Choroid plexus epithelial cell (primary cell): ENCODE data around the gene SLC30A4.
"Not testable (repeated sequence)": the region's sequence is repeated elsewhere in the genome, so short reads cannot be mapped to it uniquely, and the experiment has no call there.

Experiments used
- DNase-seq: peaks from one replicate; pipeline ENCODE4 v3.0.0-alpha.2; 2010; ENCODE audit warnings: low read depth
- H3K4me3 ChIP-seq: 2 replicates; pipeline ENCODE4 v1.5.1; 2011; ENCODE audit warnings: low read depth, mild to moderate bottlenecking, control low read depth, low read length, moderate library complexity
- CTCF ChIP-seq: conservative IDR thresholded peaks from 2 replicates; pipeline ENCODE4 v1.5.1; 2011; ENCODE audit warnings: low read depth, mild to moderate bottlenecking, control low read depth, inconsistent platforms, low read length, moderate library complexity

SLC30A4 gene

GRCh38 chr15:45534821-45535220 lies 12.3 kb upstream of the SLC30A4 start:
- DNase-seq = no peak

GRCh38 chr15:45532892-45533291 lies 10.3 kb upstream of the SLC30A4 start:
- peak; percentile 13 for DNase-seq
- not testable (repeated sequence) for H3K4me3 ChIP-seq

More at GRCh38 chr15:45534821-45535220, 12.3 kb upstream of the SLC30A4 start:
- no peak for TF ChIP-seq CTCF
- no peak overlapping the region for H3K4me3 ChIP-seq

- TF ChIP-seq CTCF = no peak
- H3K4me3 ChIP-seq = no peak overlapping the region
- DNase-seq = no peak
Measured at GRCh38 chr15:45529613-45530012, 7.1 kb upstream of the SLC30A4 start.

GRCh38 chr15:45527086-45527485 lies 4.5 kb upstream of the SLC30A4 start:
- TF ChIP-seq CTCF = no peak
- H3K4me3 ChIP-seq = no peak overlapping the region
- no peak for DNase-seq

- no peak for DNase-seq
- H3K4me3 ChIP-seq = peak overlapping the region; percentile 73
Measured at GRCh38 chr15:45523166-45523460, 558 bp upstream of the SLC30A4 start.

GRCh38 chr15:45521596-45522327 lies 793 bp downstream of the SLC30A4 start:
- peak overlapping the region; percentile 73 for H3K4me3 ChIP-seq
- no peak for TF ChIP-seq CTCF
- DNase-seq = peak; percentile 13

More at GRCh38 chr15:45523166-45523460, 558 bp upstream of the SLC30A4 start:
- TF ChIP-seq CTCF = no peak

GRCh38 chr15:45510758-45511280 lies 11.7 kb downstream of the SLC30A4 start:
- H3K4me3 ChIP-seq = no peak overlapping the region
- no peak for DNase-seq
- TF ChIP-seq CTCF = no peak

- not testable (repeated sequence) for H3K4me3 ChIP-seq, DNase-seq
Measured at GRCh38 chr15:45507143-45507542, 15.4 kb downstream of the SLC30A4 start.
